ENCODE data around the gene HBP1. TPM values are rescaled to one million over a fixed set of nuclear protein-coding genes. Genes with fewer than 3 reads are reported as not detected.
A peak's percentile ranks its signal among the peaks of the same experiment; 100 is the strongest.

The HBP1 gene
- total and polyA plus RNA-seq, 8 donors, result 12.5 to 201 (median 47.3) TPM

DNA sequence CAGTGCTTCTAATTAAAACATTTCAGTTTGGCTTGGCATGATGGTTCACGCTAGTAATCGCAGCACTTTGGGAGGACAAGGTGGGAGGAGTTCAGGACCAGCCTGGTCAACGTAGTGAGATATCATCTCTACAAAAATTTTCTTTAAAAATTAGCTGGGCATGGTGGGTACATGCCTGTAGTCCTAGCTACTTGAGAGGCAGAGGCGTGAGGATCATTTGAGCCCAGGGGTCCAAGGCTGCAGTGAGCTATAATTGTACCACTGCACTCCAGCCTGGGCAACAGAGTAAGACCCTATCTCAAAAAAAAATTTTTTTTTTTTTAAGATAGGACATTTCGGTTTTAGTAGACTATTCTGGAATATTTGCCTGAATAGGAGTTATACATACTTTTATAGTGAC lies 12.4 kb downstream of the HBP1 start:
- H3K27me3 ChIP-seq, result no peaks in the 10 kb centered on the region
- H3K4me1 ChIP-seq, result peaks cover 13 to 71% (median 42%) of the 10 kb centered on the region in 4 donors
- no peaks in the 10 kb centered on the region for H3K9me3 ChIP-seq
- no peak overlapping the region for H3K4me3 ChIP-seq
- H3K27ac ChIP-seq, result peak overlapping the region in 1 of 5 donors; percentile 33
- WGBS, 5 donors, result 76 to 91% (median 90%) methylated on average over 5 of the region's 5 CpGs
- intact Hi-C loops (cut with DNase I; ENCODE audit: low total_unique reads), result no loop called here
- TF ChIP-seq POLR2A (IDR thresholded peaks at IDR 0.05) (no peak), POLR2AphosphoS5 (IDR thresholded peaks at IDR 0.05) (no peak), EP300 (IDR thresholded peaks at IDR 0.05) (no peak)
- TF ChIP-seq, protein P1, sequence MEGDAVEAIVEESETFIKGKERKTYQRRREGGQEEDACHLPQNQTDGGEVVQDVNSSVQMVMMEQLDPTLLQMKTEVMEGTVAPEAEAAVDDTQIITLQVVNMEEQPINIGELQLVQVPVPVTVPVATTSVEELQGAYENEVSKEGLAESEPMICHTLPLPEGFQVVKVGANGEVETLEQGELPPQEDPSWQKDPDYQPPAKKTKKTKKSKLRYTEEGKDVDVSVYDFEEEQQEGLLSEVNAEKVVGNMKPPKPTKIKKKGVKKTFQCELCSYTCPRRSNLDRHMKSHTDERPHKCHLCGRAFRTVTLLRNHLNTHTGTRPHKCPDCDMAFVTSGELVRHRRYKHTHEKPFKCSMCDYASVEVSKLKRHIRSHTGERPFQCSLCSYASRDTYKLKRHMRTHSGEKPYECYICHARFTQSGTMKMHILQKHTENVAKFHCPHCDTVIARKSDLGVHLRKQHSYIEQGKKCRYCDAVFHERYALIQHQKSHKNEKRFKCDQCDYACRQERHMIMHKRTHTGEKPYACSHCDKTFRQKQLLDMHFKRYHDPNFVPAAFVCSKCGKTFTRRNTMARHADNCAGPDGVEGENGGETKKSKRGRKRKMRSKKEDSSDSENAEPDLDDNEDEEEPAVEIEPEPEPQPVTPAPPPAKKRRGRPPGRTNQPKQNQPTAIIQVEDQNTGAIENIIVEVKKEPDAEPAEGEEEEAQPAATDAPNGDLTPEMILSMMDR (IDR thresholded peaks at IDR 0.05), result no peak
- no peak for DNase-seq
- peaks cover 16 to 62% (median 59%) of the 10 kb centered on the region in 4 donors for H3K36me3 ChIP-seq

DNA sequence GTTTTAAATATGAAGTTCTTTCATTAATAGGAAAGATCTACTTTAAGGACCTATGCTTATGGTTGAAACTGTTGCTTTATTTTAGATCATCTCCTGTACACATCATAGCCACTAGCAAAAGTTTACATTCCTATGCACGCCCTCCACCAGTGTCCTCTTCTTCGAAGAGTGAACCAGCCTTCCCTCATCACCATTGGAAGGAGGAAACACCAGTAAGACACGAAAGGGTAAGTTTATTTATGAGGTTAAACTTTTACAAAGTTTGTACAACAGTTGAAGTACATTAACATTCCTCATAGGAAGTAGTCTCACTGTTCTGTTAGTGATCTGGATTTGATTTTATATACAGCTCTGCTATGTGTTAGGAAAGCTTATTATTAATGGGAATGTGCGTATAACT lies 16.9 kb downstream of the HBP1 start:
- Histone ChIP-seq H3K36me3 (peaks cover 38 to 100% (median 97%) of the 10 kb centered on the region in 4 donors), H3K27ac (no peak overlapping the region)
- intact Hi-C loops (cut with DNase I; ENCODE audit: low total_unique reads), result no loop called here

DNA sequence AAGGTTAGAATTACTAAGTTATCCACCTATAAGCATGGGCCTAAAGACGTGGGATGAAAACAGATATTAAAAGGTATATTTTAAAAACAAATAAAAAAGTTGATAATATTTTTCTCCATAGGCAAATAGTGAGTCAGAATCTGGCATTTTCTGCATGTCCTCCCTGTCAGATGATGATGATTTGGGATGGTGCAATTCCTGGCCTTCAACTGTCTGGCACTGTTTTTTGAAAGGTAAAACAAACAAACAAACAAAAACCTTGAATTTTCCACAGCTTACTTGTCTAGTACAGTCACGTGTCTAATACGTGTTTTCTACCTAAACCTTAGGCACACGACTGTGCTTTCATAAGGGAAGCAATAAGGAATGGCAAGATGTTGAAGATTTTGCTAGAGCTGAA lies 17.4 kb downstream of the HBP1 start:
- no peak for DNase-seq
- intact Hi-C loops (cut with DNase I; ENCODE audit: low total_unique reads), result no loop called here
- WGBS, 5 donors, result 82 to 88% (median 88%) methylated on average over 4 of the region's 4 CpGs
- H3K27ac ChIP-seq, result no peak overlapping the region
- H3K27me3 ChIP-seq, result no peaks in the 10 kb centered on the region
- peaks cover 43 to 100% (median 97%) of the 10 kb centered on the region in 4 donors for H3K36me3 ChIP-seq
- H3K9me3 ChIP-seq, result no peaks in the 10 kb centered on the region
- TF ChIP-seq POLR2AphosphoS5 (IDR thresholded peaks at IDR 0.05) (no peak), EP300 (IDR thresholded peaks at IDR 0.05) (no peak), POLR2A (IDR thresholded peaks at IDR 0.05) (no peak)
- TF ChIP-seq, protein P1 (IDR thresholded peaks at IDR 0.05), result no peak
- H3K4me1 ChIP-seq, result peaks cover 0 to 22% (median 13%) of the 10 kb centered on the region in 4 donors
- no peak overlapping the region for H3K4me3 ChIP-seq

More for the DNA sequence above, 16.9 kb downstream of the HBP1 start:
- no peak for TF ChIP-seq EP300 (IDR thresholded peaks at IDR 0.05)
- no peak for TF ChIP-seq POLR2AphosphoS5 (IDR thresholded peaks at IDR 0.05)
- TF ChIP-seq, protein P1 (IDR thresholded peaks at IDR 0.05), result no peak
- TF ChIP-seq POLR2A (IDR thresholded peaks at IDR 0.05), result no peak
- Histone ChIP-seq H3K27me3 (no peaks in the 10 kb centered on the region), H3K9me3 (no peaks in the 10 kb centered on the region), H3K4me1 (peaks cover 4 to 27% (median 15%) of the 10 kb centered on the region in 4 donors), H3K4me3 (no peak overlapping the region)
- no peak for DNase-seq
- 50 to 70% (median 65%) methylated on average over 4 of the region's 4 CpGs for WGBS, 5 donors

DNA sequence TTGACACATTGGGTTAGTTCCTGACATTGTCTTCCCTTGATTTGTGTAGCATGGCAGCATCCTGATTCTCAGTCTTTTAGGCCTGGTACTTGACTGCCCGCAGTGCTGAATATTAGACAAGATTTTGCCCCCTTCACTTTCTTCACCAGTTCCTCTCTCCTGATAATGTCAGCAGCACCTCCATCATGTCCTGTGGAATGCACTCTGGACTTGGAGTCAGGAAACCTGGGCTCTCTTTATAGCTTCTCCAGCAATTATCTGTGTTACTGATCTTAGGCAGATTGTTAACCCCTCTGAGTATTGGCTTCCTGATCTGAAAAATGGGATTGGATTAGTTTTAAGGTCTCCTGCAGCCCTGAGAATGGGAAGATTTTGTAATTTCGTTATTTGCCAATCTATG lies 19.0 kb downstream of the HBP1 start:
- intact Hi-C loops (cut with DNase I; ENCODE audit: low total_unique reads), result no loop called here
- no peak overlapping the region for H3K4me3 ChIP-seq
- no peaks in the 10 kb centered on the region for H3K9me3 ChIP-seq
- no peaks in the 10 kb centered on the region for H3K27me3 ChIP-seq
- TF ChIP-seq, protein P1 (IDR thresholded peaks at IDR 0.05), result no peak
- TF ChIP-seq EP300 (IDR thresholded peaks at IDR 0.05), result no peak
- H3K27ac ChIP-seq, result no peak overlapping the region
- peaks cover 51 to 100% (median 97%) of the 10 kb centered on the region in 4 donors for H3K36me3 ChIP-seq
- 88 to 96% (median 93%) methylated on average over 2 of the region's 2 CpGs for WGBS, 5 donors
- DNase-seq, result no peak
- H3K4me1 ChIP-seq, result peaks cover 0 to 21% (median 8%) of the 10 kb centered on the region in 4 donors

Data from stomach (tissue), 9 donors.